Measurements from ENCODE around the gene KLF5. TPM values are rescaled to one million over a fixed set of nuclear protein-coding genes. Genes with fewer than 3 reads are reported as not detected.

The KLF5 gene
- total RNA-seq, 1 experiment from 2014 or later: 2.2 TPM

- TF ChIP-seq, protein P1, sequence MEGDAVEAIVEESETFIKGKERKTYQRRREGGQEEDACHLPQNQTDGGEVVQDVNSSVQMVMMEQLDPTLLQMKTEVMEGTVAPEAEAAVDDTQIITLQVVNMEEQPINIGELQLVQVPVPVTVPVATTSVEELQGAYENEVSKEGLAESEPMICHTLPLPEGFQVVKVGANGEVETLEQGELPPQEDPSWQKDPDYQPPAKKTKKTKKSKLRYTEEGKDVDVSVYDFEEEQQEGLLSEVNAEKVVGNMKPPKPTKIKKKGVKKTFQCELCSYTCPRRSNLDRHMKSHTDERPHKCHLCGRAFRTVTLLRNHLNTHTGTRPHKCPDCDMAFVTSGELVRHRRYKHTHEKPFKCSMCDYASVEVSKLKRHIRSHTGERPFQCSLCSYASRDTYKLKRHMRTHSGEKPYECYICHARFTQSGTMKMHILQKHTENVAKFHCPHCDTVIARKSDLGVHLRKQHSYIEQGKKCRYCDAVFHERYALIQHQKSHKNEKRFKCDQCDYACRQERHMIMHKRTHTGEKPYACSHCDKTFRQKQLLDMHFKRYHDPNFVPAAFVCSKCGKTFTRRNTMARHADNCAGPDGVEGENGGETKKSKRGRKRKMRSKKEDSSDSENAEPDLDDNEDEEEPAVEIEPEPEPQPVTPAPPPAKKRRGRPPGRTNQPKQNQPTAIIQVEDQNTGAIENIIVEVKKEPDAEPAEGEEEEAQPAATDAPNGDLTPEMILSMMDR (conservative IDR thresholded peaks at IDR 0.05): no peak
- Histone ChIP-seq H3K9ac (ENCODE audit: extremely low read depth, insufficient read length, low read length) (no peak overlapping the region), H3K14ac (ENCODE audit: insufficient read depth, low read length) (no peak overlapping the region), H3T11ph (ENCODE audit: low read length) (no peak overlapping the region), H4K8ac (replicated peaks; ENCODE audit: insufficient read length, low read depth, low read length) (no peak overlapping the region), H3K4me1 (ENCODE audit: insufficient read depth, low read length) (no peaks in the 10 kb centered on the region), H2BK15ac (ENCODE audit: low read depth, low read length) (no peak overlapping the region), H3K18ac (ENCODE audit: insufficient read length, low read depth, low read length) (no peak overlapping the region), H2BK12ac (ENCODE audit: insufficient read length, low read depth, low read length) (no peak overlapping the region), H3K4me2 (ENCODE audit: insufficient read depth, insufficient read length, low read length) (no peak overlapping the region), H4K20me1 (ENCODE audit: control insufficient read depth, insufficient read depth, insufficient read length) (no peaks in the 10 kb centered on the region), H3K27me3 (ENCODE audit: insufficient read depth, low read length) (peaks cover 14% of the 10 kb centered on the region), H3K56ac (ENCODE audit: insufficient read length, low read depth, low read length) (no peak overlapping the region), H3K79me2 (ENCODE audit: insufficient read depth, low read length) (no peaks in the 10 kb centered on the region), H2AK5ac (ENCODE audit: insufficient read length, low read length) (no peak overlapping the region), H2BK5ac (ENCODE audit: insufficient read length, low read length) (no peak overlapping the region), H3K27ac (ENCODE audit: insufficient read length, low read depth, low read length) (no peak overlapping the region), H3K9me3 (ENCODE audit: control insufficient read depth, low read depth, low read length) (no peaks in the 10 kb centered on the region), H3K23ac (ENCODE audit: insufficient read length, low read depth, low read length) (no peak overlapping the region), H2BK120ac (ENCODE audit: low read depth, low read length, poor library complexity, severe bottlenecking) (no peak overlapping the region), H4K5ac (ENCODE audit: insufficient read length, low read depth, low read length) (no peak overlapping the region), H3K79me1 (ENCODE audit: insufficient read depth, low read depth, low read length, poor library complexity, severe bottlenecking) (no peaks in the 10 kb centered on the region), H2BK20ac (ENCODE audit: low read depth, low read length, poor library complexity, severe bottlenecking) (no peak overlapping the region), H2AFZ (ENCODE audit: low read length) (no peak overlapping the region), H3K4ac (ENCODE audit: low read depth, low read length) (no peak overlapping the region), H4K91ac (ENCODE audit: insufficient read length, low read depth, low read length) (no peak overlapping the region), H3K23me2 (ENCODE audit: insufficient read length, low read depth, low read length, poor library complexity, severe bottlenecking) (peaks cover 5% of the 10 kb centered on the region)
- peaks cover 0 to 10% (median 2%) of the 10 kb centered on the region in 3 experiments; a peak in 3 of 7 replicates for H3K36me3 Mint-ChIP-seq (ENCODE audit: insufficient read depth in 1 of 3, low read depth in 3 of 3)
- no peak overlapping the region for H3K27ac Mint-ChIP-seq
- no peak overlapping the region for H3K4me3 Mint-ChIP-seq
- peaks cover 51 to 52% of the 10 kb centered on the region in 2 experiments for H3K4me1 Mint-ChIP-seq
- H3K9me3 Mint-ChIP-seq: no peaks in the 10 kb centered on the region
- peaks cover 41% of the 10 kb centered on the region for H3K27me3 Mint-ChIP-seq (ENCODE audit: low read depth)
- no CpG with 5 or more reads among the region's 2 CpGs for WGBS (ENCODE audit: extremely low coverage, insufficient read length, low lambda C conversion rate)
- no peak for DNase-seq
Measured at GRCh38 chr13:73065036-73065435, 6.2 kb downstream of the KLF5 start.

All from H9 (cell line).